ENCODE results near the gene ATRNL1.

Gene ATRNL1

GRCh38 chr10:115417585-115418265 lies 324.6 kb downstream of the ATRNL1 start:
- H3K4me3 ChIP-seq (ENCODE audit: low read depth, low read length): no peak overlapping the region
- CTCF ChIA-PET: interaction anchor here (0.9 to 1.2 kb wide), 2 partner anchors 247 to 276 kb away, joined by 3 to 4 read pairs; no protein-coding TSS in a partner anchor
- TF ChIP-seq CTCF (IDR thresholded peaks at IDR 0.05; ENCODE audit: insufficient read depth, low read length, missing control alignments): peak; percentile 82
- DNase-seq (ENCODE audit: low read depth, low spot score): peak; percentile 12
- POLR2A ChIA-PET: no interaction called here

GRCh38 chr10:115422624-115423023 lies 329.5 kb downstream of the ATRNL1 start:
- H3K4me3 ChIP-seq (ENCODE audit: low read depth, low read length): no peak overlapping the region
- ChIA-PET POLR2A (no interaction called here), CTCF (no interaction called here)
- no peak for DNase-seq (ENCODE audit: low read depth, low spot score)
- no peak for TF ChIP-seq CTCF (IDR thresholded peaks at IDR 0.05; ENCODE audit: insufficient read depth, low read length, missing control alignments)

- no peak overlapping the region for H3K4me3 ChIP-seq (ENCODE audit: low read depth, low read length)
- no peak for DNase-seq (ENCODE audit: low read depth, low spot score)
- ChIA-PET POLR2A (no interaction called here), CTCF (no interaction called here)
- TF ChIP-seq CTCF (IDR thresholded peaks at IDR 0.05; ENCODE audit: insufficient read depth, low read length, missing control alignments): no peak
Observed at GRCh38 chr10:115427611-115428010, 334.4 kb downstream of the ATRNL1 start.

- DNase-seq (ENCODE audit: low read depth, low spot score): no peak
- no peak for TF ChIP-seq CTCF (IDR thresholded peaks at IDR 0.05; ENCODE audit: insufficient read depth, low read length, missing control alignments)
- H3K4me3 ChIP-seq (ENCODE audit: low read depth, low read length): no peak overlapping the region
- POLR2A ChIA-PET: no interaction called here
- CTCF ChIA-PET: interaction anchor here (1.0 to 2.1 kb wide), 5 partner anchors 13 to 957 kb away, joined by 4 to 32 read pairs (median 4); no protein-coding TSS in a partner anchor
Observed at GRCh38 chr10:115432188-115432819, 339.1 kb downstream of the ATRNL1 start.

- no peak overlapping the region for H3K4me3 ChIP-seq (ENCODE audit: low read depth, low read length)
- no peak for DNase-seq (ENCODE audit: low read depth, low spot score)
- ChIA-PET POLR2A (no interaction called here), CTCF (interaction anchor here (1.3 kb wide), 1 partner anchor 949 kb away, joined by 4 read pairs; no protein-coding TSS in a partner anchor)
- no peak for TF ChIP-seq CTCF (IDR thresholded peaks at IDR 0.05; ENCODE audit: insufficient read depth, low read length, missing control alignments)
Observed at GRCh38 chr10:115436999-115437398, 343.8 kb downstream of the ATRNL1 start.

- ChIA-PET POLR2A (no interaction called here), CTCF (no interaction called here)
- H3K4me3 ChIP-seq (ENCODE audit: low read depth, low read length): no peak overlapping the region
- TF ChIP-seq CTCF (IDR thresholded peaks at IDR 0.05; ENCODE audit: insufficient read depth, low read length, missing control alignments): no peak
- no peak for DNase-seq (ENCODE audit: low read depth, low spot score)
Observed at GRCh38 chr10:115441907-115442545, 348.9 kb downstream of the ATRNL1 start.
